ENCODE data around the gene ZCCHC17. TPM values are rescaled to one million over a fixed set of nuclear protein-coding genes. Genes with fewer than 3 reads are reported as not detected.

ZCCHC17 gene
- total RNA-seq, 1 experiment from 2014 or later, result 24.1 TPM

- H3K4me1 ChIP-seq, result peaks cover 33% of the 10 kb centered on the region
- H3K36me3 ChIP-seq (ENCODE audit: control insufficient read depth, insufficient read depth, low read length), result no peaks in the 10 kb centered on the region
- H3K27me3 Mint-ChIP-seq (ENCODE audit: insufficient read depth, unreplicated experiment), result no peaks in the 10 kb centered on the region
- no peak overlapping the region for H3K4me3 ChIP-seq (ENCODE audit: low read depth, low read length)
- peak overlapping the region; percentile 74 for H3K4me3 Mint-ChIP-seq (ENCODE audit: unreplicated experiment)
- CTCF ChIA-PET, result interaction anchor here (0.6 to 1.8 kb wide), 8 partner anchors 10 to 190 kb away, joined by 3 to 25 read pairs (median 6); partner anchors contain the start of genes SNRNP40 and ZCCHC17
- no peak for DNase-seq
- peaks cover 10% of the 10 kb centered on the region for H3K36me3 Mint-ChIP-seq (ENCODE audit: insufficient read depth, unreplicated experiment)
- H3K9me3 Mint-ChIP-seq (ENCODE audit: unreplicated experiment), result no peaks in the 10 kb centered on the region
- peaks cover 18% of the 10 kb centered on the region for H3K4me1 Mint-ChIP-seq (ENCODE audit: low read depth, unreplicated experiment)
- TF ChIP-seq CTCF (IDR thresholded peaks at IDR 0.05; ENCODE audit: insufficient read depth in 1 of 2, low read depth in 1 of 2, low read length in 1 of 2, severe bottlenecking in 1 of 2, unreplicated experiment in 1 of 2), result no peak
- H3K27ac Mint-ChIP-seq (ENCODE audit: unreplicated experiment), result peak overlapping the region; percentile 93
- no peaks in the 10 kb centered on the region for H3K27me3 ChIP-seq (replicated peaks; ENCODE audit: control insufficient read depth, insufficient read depth, low read length)
- no peaks in the 10 kb centered on the region for H3K9me3 ChIP-seq
- intact Hi-C loops (cut with micrococcal nuclease; ENCODE audit: unreplicated experiment), result loop anchor here (1.0 kb wide), 2 partner anchors 16 to 48 kb away; no protein-coding TSS in a partner anchor
- POLR2A ChIA-PET, result interaction anchor here (0.5 to 1.8 kb wide), 11 partner anchors 10 to 367 kb away, joined by 3 to 33 read pairs (median 6); partner anchors contain the start of genes SNRNP40 and ZCCHC17
- BruUV-seq (replicated peaks), result TSS peak; percentile 61
Measured at GRCh38 chr1:31373897-31374486, 77.2 kb downstream of the ZCCHC17 start.

DNA sequence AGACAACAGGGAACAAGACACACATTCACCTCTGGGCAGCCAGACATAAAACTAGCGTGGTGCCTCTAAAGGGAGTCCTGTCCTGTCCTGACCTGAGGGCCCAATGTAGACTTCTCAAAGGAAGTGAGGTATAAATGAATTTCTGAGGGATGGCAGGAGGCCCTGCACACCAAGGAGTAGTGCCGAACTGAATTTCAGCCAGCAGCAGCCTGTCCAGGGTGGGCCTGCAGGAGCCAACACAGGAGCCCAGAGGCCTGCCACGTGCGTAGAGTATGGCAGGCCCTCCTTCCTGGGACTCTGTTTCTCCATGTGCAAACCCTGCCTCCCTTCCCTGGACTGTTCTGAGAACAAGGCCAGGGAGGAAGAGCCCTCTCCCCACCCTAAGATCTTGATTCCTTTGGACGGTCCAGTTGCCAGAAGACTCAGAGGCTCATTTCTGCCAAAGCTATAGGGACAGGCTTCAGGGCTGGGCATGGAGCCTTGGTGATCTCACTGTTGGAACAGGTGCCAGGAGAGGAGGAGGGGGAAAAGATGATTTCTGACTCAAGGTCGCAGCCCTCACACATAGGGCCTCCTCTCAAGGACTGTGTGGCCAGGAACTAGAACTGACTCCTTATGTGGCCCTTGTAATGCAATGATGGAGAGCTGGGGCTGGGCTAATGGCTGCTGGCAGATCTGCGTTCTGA, 77.8 kb downstream of the ZCCHC17 start:
- Histone ChIP-seq H3K4me3 (ENCODE audit: low read depth, low read length) (no peak overlapping the region), H3K4me1 (peaks cover 33% of the 10 kb centered on the region), H3K36me3 (ENCODE audit: control insufficient read depth, insufficient read depth, low read length) (no peaks in the 10 kb centered on the region), H3K27me3 (replicated peaks; ENCODE audit: control insufficient read depth, insufficient read depth, low read length) (no peaks in the 10 kb centered on the region), H3K9me3 (no peaks in the 10 kb centered on the region)
- Mint-ChIP-seq H3K27ac (ENCODE audit: unreplicated experiment) (peak overlapping the region; percentile 93), H3K4me1 (ENCODE audit: low read depth, unreplicated experiment) (peaks cover 18% of the 10 kb centered on the region), H3K4me3 (ENCODE audit: unreplicated experiment) (no peak overlapping the region), H3K36me3 (ENCODE audit: insufficient read depth, unreplicated experiment) (peaks cover 12% of the 10 kb centered on the region), H3K27me3 (ENCODE audit: insufficient read depth, unreplicated experiment) (no peaks in the 10 kb centered on the region), H3K9me3 (ENCODE audit: unreplicated experiment) (no peaks in the 10 kb centered on the region)
- no peak for DNase-seq
- ChIA-PET POLR2A (interaction anchor here (1.8 kb wide), 1 partner anchor 15 kb away, joined by 33 read pairs; no protein-coding TSS in a partner anchor), CTCF (interaction anchor here (0.7 to 1.8 kb wide), 2 partner anchors 16 to 223 kb away, joined by 4 to 25 read pairs; no protein-coding TSS in a partner anchor)
- intact Hi-C loops (cut with micrococcal nuclease; ENCODE audit: unreplicated experiment), result no loop called here
- BruUV-seq (replicated peaks), result no TSS peak
- no peak for TF ChIP-seq CTCF (IDR thresholded peaks at IDR 0.05; ENCODE audit: insufficient read depth in 1 of 2, low read depth in 1 of 2, low read length in 1 of 2, severe bottlenecking in 1 of 2, unreplicated experiment in 1 of 2)

DNA sequence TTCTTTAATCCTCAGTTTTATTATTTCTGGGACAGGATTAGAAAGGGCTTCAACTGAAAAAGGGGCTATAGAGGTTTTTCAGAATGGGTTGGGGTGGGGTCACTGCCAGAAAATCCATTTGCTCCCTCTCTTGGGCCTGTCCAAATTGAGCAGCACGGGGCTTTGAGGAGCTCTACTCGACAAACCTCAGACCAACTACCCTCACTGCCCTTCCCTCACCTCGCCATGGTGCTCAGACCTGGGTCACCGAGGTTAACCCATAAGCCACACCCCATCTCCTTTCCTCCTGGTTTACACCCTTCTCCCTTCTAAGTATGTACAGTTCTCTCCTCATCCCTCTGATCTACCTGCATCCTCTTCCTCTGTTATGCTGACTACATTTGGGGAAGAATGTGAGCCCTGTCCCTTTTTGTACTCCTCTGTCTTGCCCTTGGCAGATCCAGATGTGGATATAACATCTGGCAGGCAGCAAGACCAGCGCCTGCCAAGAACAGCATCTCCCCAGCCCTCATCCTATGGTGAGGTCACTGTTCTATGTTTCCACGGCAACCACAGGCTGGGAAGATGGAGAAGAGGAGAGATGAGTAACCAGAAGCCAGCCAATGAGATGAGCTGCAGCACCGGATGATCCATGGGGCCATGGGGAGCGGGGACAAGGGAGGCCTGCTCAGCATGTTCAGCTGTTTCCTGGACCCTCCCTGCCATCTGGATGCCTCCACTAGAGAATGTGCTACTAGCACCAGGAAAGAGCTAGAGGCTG, 79.7 kb downstream of the ZCCHC17 start:
- peak in 1 of 2 experiments; percentile 37 for DNase-seq
- H3K4me1 ChIP-seq, result peaks cover 26% of the 10 kb centered on the region
- no peak overlapping the region for H3K4me3 ChIP-seq (ENCODE audit: low read depth, low read length)
- intact Hi-C loops (cut with micrococcal nuclease; ENCODE audit: unreplicated experiment), result no loop called here
- no peaks in the 10 kb centered on the region for H3K9me3 Mint-ChIP-seq (ENCODE audit: unreplicated experiment)
- H3K36me3 ChIP-seq (ENCODE audit: control insufficient read depth, insufficient read depth, low read length), result no peaks in the 10 kb centered on the region
- POLR2A ChIA-PET, result interaction anchor here (0.5 kb wide), 1 partner anchor 13 kb away, joined by 5 read pairs; no protein-coding TSS in a partner anchor
- H3K27me3 ChIP-seq (replicated peaks; ENCODE audit: control insufficient read depth, insufficient read depth, low read length), result no peaks in the 10 kb centered on the region
- TF ChIP-seq CTCF (IDR thresholded peaks at IDR 0.05; ENCODE audit: insufficient read depth in 1 of 2, low read depth in 1 of 2, low read length in 1 of 2, severe bottlenecking in 1 of 2, unreplicated experiment in 1 of 2), result no peak
- peaks cover 12% of the 10 kb centered on the region for H3K36me3 Mint-ChIP-seq (ENCODE audit: insufficient read depth, unreplicated experiment)
- CTCF ChIA-PET, result no interaction called here
- no peak overlapping the region for H3K4me3 Mint-ChIP-seq (ENCODE audit: unreplicated experiment)
- H3K27ac Mint-ChIP-seq (ENCODE audit: unreplicated experiment), result no peak overlapping the region
- BruUV-seq (replicated peaks), result no TSS peak
- no peaks in the 10 kb centered on the region for H3K27me3 Mint-ChIP-seq (ENCODE audit: insufficient read depth, unreplicated experiment)
- H3K9me3 ChIP-seq, result no peaks in the 10 kb centered on the region
- H3K4me1 Mint-ChIP-seq (ENCODE audit: low read depth, unreplicated experiment), result peaks cover 16% of the 10 kb centered on the region

Measured in Caco-2 (cell line).